GM12878 (cell line): ENCODE results near the gene CHAT. TPM values are rescaled to one million over a fixed set of nuclear protein-coding genes. Genes with fewer than 3 reads are reported as not detected.

ENCODE experiments used
- HDAC2 ChIP-seq: fragments of 200-600 bp; sonication (generic); IDR thresholded peaks from 2 replicates; pipeline ENCODE4 v1.6.1; 2017
- NR2C2 ChIP-seq: IDR thresholded peaks from 2 replicates; pipeline ENCODE4 v1.6.1; 2011; ENCODE audit warnings: borderline replicate concordance, low read depth; ENCODE audit not compliant: control insufficient read depth, insufficient read length
- RCOR1 ChIP-seq: conservative IDR thresholded peaks from 2 replicates; pipeline ENCODE4 v1.6.1; 2012; ENCODE audit warnings: low read depth, low read length, improper control_type of control experiment
- RUNX3 ChIP-seq: IDR thresholded peaks from 2 replicates; pipeline ENCODE4 v1.6.1; 2012; ENCODE audit warnings: low read length, inconsistent platforms
- TAF1 ChIP-seq: IDR thresholded peaks from 2 replicates; pipeline ENCODE4 v1.6.1; 2011; ENCODE audit warnings: mild to moderate bottlenecking, low read depth, low read length, borderline replicate concordance
- ZNF384 ChIP-seq: IDR thresholded peaks from 2 replicates; pipeline ENCODE4 v1.6.1; 2012; ENCODE audit warnings: low read depth, mild to moderate bottlenecking, low read length, improper control_type of control experiment, borderline replicate concordance
- polyA plus RNA-seq, 11 experiments: library from polyadenylated mRNA; depleted of rRNA in 4 of 11; unstranded in 6 of 11; stranded (reverse) in 5 of 11; fragments of >200 nt; fragmentation: Nextera tagmentation in 4 of 11; fragmentation: Illumina TruSeq in 1 of 11; extraction: Ambion mirVana in 4 of 11; extraction: Trizol in 1 of 11; gene quantifications; 1 replicate in 1 of 11; 2 replicates in 10 of 11; pipeline versions ENCODE4 v1.2.1 to v1.2.3, GENCODE V29; 2011 to 2016; ENCODE audit warnings: inconsistent platforms in 2 of 11, missing spikeins in 2 of 11, low read depth in 1 of 11
- total RNA-seq, 4 experiments: library from RNA; depleted of rRNA in 3 of 4; stranded (reverse); fragments of >200 nt in 3 of 4; fragmentation: Illumina TruSeq in 1 of 4; extraction: Trizol in 1 of 4; gene quantifications; 2 replicates each; pipeline versions ENCODE4 v1.2.1 to v1.2.3, GENCODE V29; 2013 to 2021
- TF ChIP-seq, protein P1 (sequence below): fragments of 450-650 bp; IDR thresholded peaks from 2 replicates; pipeline ENCODE4 v1.6.1; 2014; ENCODE audit warnings: mild to moderate bottlenecking
- TF ChIP-seq, protein P2 (sequence below): fragments of 450-650 bp; formaldehyde crosslinking; IDR thresholded peaks from 2 replicates; pipeline ENCODE4 v1.5.0; 2022; ENCODE audit warnings: mild to moderate bottlenecking, missing genetic modification characterization

The CHAT gene
- total and polyA plus RNA-seq, 10 of the 15 experiments (the other 5 are each of a cell fraction or from before 2014, with no cell fraction given) = not detected

GRCh38 chr10:49610114-49610457 is 3.8 kb upstream of the CHAT start, which contains the start of gene SLC18A3 (continued):
- TF ChIP-seq, protein P1, sequence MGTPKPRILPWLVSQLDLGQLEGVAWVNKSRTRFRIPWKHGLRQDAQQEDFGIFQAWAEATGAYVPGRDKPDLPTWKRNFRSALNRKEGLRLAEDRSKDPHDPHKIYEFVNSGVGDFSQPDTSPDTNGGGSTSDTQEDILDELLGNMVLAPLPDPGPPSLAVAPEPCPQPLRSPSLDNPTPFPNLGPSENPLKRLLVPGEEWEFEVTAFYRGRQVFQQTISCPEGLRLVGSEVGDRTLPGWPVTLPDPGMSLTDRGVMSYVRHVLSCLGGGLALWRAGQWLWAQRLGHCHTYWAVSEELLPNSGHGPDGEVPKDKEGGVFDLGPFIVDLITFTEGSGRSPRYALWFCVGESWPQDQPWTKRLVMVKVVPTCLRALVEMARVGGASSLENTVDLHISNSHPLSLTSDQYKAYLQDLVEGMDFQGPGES = no peak
- no peak for TF ChIP-seq ZNF384
- TF ChIP-seq, protein P2, sequence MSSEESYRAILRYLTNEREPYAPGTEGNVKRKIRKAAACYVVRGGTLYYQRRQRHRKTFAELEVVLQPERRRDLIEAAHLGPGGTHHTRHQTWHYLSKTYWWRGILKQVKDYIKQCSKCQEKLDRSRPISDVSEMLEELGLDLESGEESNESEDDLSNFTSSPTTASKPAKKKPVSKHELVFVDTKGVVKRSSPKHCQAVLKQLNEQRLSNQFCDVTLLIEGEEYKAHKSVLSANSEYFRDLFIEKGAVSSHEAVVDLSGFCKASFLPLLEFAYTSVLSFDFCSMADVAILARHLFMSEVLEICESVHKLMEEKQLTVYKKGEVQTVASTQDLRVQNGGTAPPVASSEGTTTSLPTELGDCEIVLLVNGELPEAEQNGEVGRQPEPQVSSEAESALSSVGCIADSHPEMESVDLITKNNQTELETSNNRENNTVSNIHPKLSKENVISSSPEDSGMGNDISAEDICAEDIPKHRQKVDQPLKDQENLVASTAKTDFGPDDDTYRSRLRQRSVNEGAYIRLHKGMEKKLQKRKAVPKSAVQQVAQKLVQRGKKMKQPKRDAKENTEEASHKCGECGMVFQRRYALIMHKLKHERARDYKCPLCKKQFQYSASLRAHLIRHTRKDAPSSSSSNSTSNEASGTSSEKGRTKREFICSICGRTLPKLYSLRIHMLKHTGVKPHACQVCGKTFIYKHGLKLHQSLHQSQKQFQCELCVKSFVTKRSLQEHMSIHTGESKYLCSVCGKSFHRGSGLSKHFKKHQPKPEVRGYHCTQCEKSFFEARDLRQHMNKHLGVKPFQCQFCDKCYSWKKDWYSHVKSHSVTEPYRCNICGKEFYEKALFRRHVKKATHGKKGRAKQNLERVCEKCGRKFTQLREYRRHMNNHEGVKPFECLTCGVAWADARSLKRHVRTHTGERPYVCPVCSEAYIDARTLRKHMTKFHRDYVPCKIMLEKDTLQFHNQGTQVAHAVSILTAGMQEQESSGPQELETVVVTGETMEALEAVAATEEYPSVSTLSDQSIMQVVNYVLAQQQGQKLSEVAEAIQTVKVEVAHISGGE = no peak
- TF ChIP-seq NR2C2 = no peak
- no peak for TF ChIP-seq RUNX3
- no peak for TF ChIP-seq TAF1
- TF ChIP-seq RCOR1 = no peak
- TF ChIP-seq HDAC2 = no peak
